GM19397 (cell line): ENCODE data around the gene LDLRAD3.

ENCODE experiments used
- ATAC-seq: cut with Tn5 transposase; IDR thresholded peaks from one replicate; pipeline ENCODE4 v1.9.1; 2021; ENCODE audit warnings: mild to moderate bottlenecking, moderate library complexity; ENCODE audit not compliant: unreplicated experiment

Gene LDLRAD3

DNA sequence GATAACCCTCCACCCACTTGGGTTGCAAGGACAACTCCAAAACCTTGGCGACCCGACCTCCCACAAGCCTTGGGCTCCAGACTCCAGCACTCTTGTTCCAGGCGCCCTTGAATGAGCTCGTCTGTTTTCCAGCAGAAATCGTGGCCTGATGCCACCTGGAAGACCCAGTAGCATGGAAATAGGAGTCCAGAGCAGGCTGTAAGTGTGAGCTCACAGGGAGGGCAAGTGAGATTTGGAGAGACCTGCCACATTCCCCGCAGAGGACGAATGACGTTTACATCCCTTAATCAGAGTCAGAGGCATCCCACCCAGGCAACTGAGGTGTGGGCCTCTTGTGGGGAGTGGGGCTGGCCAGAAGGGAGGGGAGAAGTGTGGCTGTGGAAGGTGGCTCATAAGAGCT lies 71.9 kb downstream of the LDLRAD3 start:
- no peak for ATAC-seq

DNA sequence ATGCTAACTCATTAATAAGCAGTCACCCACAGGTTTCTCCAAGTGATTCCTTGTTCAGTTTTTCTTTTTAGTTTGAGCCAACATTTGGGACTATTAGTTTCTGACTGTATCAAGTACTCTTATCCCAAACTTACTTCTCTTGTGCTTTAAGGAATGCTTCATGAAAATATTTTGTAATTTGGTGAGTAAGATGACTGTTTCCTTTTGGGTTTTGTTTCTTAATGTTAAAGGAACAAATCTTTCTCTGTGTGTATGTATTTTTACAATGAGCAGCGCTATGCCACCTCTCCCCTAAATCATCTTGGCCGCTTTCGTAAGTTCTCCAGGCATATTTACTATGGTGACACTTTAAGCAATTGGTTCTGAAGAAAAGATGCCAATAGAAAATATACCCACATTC lies 72.4 kb downstream of the LDLRAD3 start:
- ATAC-seq = no peak

DNA sequence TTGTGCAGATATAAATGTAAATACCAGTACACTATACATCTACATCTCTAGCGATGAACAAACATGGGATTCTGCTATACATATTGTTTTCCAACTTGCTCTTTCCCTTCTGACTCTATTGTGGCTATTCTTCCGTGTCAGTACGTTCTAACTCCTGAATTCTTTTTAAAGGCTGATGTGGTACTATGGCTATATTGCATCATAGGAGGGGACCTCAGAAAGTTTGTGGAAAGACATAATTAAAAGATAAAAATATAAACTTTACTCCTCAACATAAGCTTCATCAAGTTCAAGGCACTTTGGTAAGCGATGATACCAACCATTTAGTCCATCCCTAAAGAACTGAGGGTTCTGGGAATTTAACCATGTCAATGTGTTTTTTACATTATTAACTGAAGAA lies 72.8 kb downstream of the LDLRAD3 start:
- no peak for ATAC-seq

DNA sequence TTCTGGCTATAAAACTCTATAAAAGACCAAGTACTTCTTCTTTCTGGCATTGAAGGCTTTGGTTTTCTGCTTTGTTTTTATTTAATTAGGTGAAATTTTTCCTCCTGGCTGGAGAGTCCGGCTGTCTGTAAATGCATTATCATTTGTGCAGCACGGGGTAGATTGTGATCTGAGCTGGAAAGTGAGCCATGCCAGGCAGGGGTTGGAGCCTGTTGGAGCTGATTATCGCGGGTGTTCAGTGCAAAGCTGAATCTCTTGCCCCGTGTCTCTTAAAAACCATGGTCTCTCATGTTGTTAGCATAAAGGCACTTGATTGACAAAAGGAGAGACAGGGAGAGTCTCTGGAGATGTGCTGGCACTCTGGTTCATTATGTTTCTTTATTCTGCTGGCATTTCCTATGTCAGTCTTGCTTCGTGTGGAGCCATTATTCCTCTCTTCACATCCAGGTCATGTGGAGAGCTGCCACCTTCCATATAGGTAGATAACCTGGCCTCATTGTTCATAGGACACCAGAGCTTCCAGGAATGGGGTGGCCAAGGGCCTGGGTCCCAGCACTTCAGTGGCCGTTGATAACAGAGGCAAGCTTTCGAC lies 75.2 kb downstream of the LDLRAD3 start:
- no peak for ATAC-seq

DNA sequence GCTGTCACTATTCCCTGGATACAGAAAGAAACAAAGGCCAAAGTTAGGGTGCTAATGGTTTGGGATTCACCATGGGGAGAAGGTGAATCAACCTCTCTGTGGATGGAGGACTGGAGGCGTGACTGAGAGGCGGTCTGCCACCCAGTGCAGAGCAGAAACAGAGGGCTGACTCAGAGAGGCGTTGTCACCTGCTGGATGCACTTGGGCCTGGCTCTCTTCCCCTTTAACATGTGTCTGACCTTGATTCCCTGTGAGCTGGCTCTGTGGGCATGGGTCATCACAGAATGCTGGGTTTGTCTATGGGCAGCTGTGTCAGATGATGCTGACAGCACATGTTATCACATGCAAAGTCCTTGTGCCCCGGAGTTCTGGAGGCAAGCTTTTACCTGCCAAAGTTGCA lies 75.9 kb downstream of the LDLRAD3 start:
- ATAC-seq = no peak

DNA sequence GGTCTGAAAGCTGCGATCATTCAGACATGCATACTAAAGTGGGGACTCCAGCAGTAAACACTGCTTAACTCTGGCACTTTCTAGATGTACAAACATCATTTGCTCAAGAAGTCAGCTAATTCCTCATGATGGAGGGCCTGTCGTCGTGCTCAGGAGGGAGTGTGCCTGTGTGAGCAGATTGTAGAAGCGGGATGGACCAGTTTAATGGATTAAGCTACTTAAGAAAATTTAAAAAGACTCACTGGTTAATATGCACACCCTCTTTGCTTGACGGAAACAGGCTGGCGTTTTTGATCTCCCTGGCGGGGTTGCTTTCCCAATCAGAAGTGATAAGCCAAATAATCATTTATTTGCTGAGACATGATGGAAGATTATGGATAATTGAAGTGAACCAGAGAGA lies 79.0 kb downstream of the LDLRAD3 start:
- no peak for ATAC-seq

DNA sequence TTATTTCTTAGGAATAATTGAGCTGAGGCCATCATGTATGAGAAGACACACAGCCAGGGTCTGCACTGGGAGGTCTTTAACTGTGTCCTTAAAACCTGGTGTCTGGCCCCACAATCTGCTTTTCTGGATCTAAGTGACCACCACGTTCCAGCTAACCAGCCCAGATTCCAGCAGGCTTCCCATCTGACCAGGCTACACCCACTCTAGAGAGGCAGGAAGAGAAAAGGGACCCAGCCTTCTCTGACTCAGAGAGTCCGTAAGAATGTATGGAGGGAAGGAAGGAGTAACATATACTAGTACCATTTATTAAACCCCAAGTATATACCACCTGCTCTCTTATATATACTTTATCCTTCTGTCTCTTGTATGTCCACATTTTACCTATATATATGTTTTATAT lies 80.1 kb downstream of the LDLRAD3 start:
- no peak for ATAC-seq

DNA sequence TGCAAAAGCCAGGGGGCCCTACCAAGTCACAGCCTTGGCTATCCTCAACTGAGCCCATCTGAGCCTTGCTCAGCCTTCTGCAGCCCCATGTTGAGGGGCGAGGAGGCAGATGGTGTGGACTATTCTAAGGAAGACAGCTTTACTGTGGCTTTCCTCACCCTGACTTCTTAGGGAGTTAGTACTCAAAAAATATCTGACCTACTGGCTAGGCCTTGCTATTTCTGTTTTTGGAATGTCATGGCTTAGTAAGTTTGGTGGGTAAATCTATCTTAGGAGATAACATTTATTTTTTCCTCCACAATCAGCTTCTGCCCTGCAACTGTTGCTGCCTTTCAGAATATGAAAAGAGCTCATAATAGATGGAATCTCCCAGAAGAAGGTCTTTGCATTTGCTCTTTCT lies 80.9 kb downstream of the LDLRAD3 start:
- no peak for ATAC-seq

DNA sequence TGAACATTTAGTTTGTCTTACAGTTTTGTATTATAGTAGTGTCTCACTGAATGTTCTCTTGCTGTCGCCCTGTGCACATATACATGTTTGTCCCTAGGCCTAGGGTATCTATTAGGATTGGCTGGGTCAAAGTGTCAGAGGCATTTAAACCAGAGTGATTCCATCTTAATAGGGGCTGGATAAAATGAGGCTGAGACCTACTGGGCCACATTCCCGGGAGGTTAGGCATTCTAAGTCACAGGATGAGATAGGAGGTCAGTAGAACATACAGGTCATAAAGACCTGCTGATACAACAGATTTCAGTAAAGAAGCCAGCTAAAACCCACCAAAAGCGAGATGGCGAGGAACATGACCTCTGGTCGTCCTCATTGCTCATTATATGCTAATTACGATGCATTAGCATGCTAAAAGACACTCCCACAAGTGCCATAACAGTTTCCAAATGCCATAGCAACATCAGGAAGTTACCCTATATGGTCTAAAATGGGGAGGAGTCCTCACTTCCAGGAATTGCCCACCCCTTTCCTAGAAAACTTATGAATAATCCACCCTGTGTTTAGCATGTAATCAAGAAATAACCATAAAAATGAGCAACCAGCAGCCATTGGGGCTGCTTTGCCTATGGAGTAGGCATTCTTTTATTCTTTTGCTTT lies 82.6 kb downstream of the LDLRAD3 start:
- ATAC-seq = no peak

DNA sequence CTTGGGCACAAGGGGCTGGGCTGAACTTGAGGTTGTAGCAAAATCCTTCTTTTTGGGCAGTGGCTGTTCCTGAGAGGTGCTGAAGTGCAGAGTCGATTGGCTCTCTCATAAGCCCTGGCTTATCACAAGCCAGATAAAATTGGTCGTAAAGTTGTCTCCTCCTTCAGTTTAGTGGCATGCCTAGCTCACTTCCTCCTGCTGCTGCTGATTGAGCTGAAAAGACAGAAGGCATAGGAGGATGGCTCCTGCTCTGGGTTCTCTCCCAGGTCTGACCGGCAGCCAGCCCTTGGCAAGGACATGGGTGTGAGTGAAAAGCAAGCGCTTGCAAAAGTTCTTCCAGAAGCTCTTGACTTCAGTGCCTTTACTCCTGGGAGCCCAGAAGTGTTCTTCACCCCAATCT lies 83.9 kb downstream of the LDLRAD3 start:
- ATAC-seq = no peak

DNA sequence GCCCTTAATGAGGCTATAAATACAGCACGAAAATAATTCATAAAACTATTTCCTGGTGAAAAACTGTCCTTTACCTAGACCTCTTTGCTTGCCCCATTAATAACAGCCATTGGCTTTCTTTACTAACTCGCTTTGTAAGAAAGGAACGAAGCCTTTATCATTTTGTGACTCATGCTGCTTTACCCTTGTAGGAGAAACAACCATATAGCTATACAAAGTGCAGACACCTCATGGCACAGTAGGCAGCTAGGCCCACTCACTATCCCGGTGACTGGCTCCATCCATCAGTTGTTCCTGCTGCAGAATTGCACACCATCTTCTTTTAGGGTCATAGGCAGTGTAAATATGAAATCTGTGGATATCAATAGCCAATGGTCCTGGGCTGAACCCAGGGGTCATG lies 85.8 kb downstream of the LDLRAD3 start:
- ATAC-seq = no peak

DNA sequence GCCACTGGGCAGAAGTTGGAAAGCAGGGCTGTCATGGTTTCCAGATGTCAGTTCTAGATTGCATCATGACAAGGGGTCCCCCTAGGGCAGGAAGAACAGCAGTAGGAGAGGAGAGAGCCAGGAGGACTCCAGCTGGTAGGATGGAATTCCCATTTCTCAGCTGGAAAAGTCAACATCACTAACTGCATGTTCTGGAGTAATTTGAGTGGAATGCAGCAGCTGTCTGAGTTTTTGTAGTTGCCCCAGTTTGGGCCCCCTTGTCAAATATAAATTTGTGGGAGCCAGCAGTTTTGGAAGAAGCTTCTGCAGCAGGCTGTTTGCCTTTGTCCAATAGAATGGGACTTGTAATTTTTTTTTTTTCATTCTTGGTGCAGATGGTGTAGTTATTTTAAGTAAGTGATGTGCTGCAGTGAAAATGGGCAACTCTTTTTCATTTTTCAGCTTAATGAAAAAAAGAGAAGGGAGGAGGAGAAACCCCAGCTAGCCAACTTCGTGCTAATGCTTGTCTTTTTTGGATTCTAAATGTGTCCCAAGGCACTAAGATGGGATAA lies 86.9 kb downstream of the LDLRAD3 start:
- ATAC-seq = no peak

DNA sequence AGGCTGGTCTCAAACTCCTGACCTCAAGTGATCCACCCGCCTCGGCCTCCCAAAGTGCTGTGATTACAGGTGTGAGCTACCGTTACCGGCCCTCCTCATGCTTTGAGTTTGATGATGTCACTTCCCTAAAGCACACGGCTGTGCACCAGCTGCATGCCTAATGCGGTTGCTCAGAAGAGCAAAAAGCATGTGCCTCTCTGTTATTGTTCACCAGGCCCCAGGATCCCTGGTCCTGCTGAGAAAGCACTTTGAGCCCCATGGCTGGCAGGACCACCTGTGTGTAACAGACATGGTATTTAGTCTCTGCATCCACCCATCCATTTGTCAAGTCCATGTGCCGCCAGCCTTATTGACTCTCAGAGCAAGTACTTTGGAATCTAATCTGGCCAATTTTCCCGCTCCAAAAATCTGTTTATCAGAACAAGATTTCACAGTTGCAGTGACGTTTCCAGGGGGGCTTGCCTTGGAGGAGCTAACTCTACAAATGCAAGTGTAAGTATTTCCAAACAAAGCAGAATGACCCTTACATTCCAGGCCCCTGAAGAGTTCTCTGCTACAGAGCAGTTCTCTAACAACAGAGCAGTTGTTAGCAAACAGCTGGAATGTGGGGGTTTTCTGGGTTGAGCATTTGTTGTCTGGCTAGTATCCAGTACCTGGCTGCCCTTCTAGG lies 89.4 kb downstream of the LDLRAD3 start:
- no peak for ATAC-seq

DNA sequence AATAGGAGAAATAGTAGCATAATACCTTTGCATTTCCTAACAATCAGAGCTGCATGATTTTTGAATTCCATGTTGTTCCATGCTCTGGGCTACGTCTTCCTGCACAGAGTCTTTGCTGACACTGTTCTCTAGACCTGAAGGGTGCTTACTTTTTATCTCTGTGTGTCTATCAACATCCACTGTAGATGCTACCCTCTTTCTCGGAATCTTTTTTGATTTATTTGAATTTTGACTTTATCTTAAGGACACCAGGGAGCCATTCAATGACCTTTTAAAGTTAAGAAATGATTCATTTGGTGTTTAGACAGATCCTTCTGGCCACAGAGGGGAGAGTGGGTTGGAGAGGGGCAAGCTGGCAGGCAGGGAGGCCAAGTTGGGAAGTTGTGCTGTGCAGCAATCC lies 90.1 kb downstream of the LDLRAD3 start:
- no peak for ATAC-seq

DNA sequence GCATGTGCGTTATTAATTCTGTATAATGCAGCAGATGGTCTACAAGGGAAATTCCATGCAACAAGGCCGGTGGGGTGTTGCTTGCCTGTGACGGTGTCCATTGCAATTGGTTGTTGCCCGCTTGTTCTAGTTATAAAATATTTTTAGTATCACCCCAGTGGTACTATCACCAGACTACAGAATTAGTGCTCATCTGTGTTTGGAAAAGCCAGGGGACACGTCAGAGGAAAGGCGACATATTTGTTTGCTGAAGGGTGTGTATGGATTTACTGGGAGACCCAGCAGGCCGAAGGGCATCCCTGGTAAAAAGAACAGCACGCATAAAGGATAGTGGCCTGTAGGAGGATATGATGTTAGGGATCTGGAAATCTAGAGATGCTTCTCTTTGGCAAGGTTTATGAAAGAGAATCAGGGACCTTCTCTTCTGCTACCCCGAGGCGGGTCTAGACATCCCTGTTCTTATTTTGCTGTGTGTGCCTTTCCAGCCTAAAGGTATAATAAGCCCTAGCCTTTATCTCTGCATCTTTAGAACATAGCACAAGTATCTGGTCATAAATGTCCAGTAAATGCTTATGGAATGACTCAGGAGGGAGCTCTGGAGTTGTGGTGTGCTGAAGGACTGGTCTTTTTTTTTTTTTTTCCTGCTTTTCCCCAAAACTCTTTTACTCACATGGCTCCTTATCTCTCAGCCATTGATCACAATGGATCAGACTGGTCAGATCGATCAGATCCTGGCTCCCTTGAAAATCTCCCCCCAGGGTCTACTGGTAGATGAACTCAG lies 90.9 kb downstream of the LDLRAD3 start:
- no peak for ATAC-seq

DNA sequence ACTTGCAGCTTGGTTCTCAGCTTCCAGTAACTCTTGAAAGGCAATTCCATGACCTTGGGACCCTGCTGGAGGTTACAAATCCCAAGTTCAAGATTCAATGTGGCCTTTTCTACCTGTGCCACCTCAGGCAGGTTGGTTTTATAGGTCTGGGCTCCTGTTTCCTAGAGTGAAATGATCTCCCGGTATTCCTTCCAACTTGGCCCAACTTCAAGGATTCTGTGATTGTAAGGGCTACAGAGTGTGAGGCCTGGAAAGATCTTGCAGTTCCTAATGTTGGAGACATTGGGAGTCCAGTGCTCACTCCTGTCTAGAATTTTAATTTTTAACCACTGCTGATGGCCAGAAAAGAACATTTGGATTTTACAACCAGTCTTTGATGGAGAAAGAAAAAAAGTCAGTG lies 91.6 kb downstream of the LDLRAD3 start:
- no peak for ATAC-seq

DNA sequence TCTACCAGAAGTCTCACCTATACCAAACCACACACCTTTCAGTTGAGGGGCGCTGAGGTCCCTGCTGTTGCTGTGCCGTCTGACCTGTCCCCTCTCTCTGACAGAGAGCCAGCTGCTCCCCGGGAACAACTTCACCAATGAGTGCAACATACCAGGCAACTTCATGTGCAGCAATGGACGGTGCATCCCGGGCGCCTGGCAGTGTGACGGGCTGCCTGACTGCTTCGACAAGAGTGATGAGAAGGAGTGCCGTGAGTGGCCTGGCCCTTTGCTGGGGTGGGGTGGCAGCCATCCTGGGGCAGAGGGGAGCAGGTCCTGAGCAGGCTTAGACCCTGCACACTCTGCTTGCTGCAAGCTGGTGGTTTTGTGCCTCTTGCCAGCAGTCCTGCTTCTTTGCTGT lies 92.1 kb downstream of the LDLRAD3 start:
- ATAC-seq = no peak

DNA sequence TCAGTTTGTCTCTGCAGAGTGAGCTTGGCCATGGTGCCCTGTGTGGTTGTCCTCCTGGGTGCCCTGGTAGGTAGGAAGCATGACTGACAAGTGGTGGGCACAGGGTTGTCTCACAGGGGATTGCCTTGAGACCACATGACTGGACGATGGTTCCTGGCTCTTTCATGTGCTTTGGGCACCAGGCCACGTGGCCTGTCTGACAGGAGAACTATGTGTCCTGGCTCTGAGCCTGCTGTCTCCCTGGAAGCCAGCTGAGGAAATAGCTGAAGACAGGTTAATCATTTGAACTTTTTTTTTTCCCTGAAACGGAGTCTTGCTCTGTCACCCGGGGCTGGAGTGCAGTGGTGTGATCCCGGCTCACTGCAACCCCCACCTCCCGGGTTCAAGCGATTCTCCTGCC lies 93.2 kb downstream of the LDLRAD3 start:
- no peak for ATAC-seq

DNA sequence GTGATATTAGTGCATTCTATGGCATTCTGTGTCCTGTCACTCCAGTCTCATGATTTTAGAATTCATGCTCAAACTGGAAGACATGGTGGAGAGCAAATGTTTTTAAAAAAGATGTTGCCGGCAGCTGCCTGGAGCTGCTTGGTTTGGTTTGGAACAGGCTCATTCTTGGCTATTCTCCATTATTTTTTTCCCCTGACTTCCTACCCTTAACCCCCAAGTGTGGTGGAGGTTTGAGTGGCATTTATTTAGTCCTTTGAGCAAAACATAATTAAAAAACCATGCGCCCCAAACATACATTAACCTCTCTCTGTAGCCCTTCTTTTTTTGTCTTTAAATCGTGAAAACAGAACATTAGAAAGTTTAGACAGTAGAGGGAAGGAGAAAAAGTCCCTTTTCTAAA lies 94.7 kb downstream of the LDLRAD3 start:
- ATAC-seq = no peak

DNA sequence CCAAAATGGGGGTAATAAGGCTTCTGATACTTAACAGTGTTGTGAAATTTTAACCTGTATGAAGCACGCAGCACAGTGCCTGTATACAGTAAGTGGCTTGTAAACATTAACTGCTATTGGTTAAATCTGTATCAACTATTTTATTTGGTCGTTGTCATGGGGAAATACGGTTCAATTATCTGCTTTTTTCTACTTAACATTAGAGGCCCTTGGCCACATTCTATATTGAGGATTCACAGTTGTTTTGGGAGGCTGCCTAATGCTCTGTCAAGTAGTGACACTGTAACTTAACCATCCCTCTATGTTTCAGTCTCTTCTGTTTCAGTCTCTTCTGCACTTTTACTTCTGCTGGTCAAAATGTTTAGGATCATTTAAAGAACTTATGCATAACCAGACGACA lies 95.6 kb downstream of the LDLRAD3 start:
- ATAC-seq = no peak

DNA sequence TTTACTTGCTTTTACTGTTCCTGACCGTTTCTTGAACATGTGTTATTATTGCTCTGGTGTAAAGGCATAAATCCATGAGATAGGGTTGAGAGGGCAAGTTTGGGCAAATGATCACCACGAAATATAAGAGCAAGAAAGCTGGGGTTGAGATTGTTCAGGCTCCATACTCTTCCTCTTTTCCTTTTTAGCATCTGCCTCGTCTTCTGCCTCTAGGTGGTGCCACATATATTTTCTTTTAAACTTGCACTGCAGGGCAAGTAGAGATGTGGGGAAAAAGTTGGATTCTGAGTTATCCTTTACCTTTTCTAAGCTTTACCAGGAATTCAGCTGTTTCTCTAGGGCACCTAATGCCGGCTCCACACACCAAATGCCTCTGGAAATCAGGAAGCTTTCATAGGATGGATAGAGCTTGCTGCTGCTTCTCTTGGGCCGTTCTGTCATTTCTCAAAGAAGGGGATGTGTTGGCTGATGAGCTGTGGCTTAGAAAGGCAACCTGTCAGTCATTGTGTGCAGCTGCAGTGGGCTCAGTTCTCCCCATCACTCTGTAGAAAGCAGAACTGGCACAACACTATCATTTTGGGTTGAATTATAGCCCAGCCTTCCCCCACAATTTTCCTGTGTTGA lies 98.2 kb downstream of the LDLRAD3 start:
- ATAC-seq = no peak
